ENCODE measurements around the gene FOXN4. TPM values are rescaled to one million over a fixed set of nuclear protein-coding genes. Genes with fewer than 3 reads are reported as not detected.

The FOXN4 gene
- total RNA-seq, 1 donor from 2014 or later: not detected

- TF ChIP-seq CTCF (IDR thresholded peaks at IDR 0.05) (no peak), POLR2AphosphoS5 (IDR thresholded peaks at IDR 0.05; ENCODE audit: insufficient read depth in 1 of 2, low read depth in 1 of 2) (no peak), POLR2A (IDR thresholded peaks at IDR 0.05) (no peak)
- Histone ChIP-seq H3K4me3 (no peak overlapping the region), H3K27me3 (no peaks in the 10 kb centered on the region), H3K27ac (no peak overlapping the region), H3K36me3 (peaks cover 5 to 70% of the 10 kb centered on the region in 2 donors), H3K4me1 (no peaks in the 10 kb centered on the region), H3K9me3 (no peaks in the 10 kb centered on the region)
- intact Hi-C loops (cut with DNase I): no loop called here
- DNase-seq (ENCODE audit: extremely low spot score in 2 of 2): no peak
These were observed 76.4 kb downstream of the FOXN4 start for GRCh38 chr12:109232731-109233130.

DNA sequence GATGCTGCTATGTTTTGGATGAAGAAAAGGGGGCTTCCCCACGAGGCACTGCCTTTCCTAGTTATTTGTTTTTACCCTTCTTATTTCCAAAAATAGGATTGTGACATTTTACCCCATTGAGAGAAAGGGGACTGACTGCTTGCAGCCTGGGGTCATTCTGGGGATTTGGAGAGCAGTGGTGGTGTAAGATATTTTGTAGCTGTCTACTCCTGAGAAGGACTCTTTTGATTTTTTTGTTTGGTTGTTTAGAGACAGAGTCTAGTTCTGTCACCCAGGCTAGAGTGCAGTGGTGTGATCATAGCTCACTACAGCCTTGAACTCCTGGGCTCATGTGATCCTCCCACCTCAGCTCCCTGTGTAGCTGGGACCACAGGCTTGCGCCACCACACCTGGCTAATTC is 78.9 kb downstream of the FOXN4 start:
- Histone ChIP-seq H3K4me1 (no peaks in the 10 kb centered on the region), H3K36me3 (peaks cover 5 to 64% of the 10 kb centered on the region in 2 donors), H3K27me3 (no peaks in the 10 kb centered on the region), H3K27ac (no peak overlapping the region), H3K9me3 (no peaks in the 10 kb centered on the region), H3K4me3 (no peak overlapping the region)
- no peak for DNase-seq (ENCODE audit: extremely low spot score in 2 of 2)
- TF ChIP-seq CTCF (IDR thresholded peaks at IDR 0.05) (no peak), POLR2AphosphoS5 (IDR thresholded peaks at IDR 0.05; ENCODE audit: insufficient read depth in 1 of 2, low read depth in 1 of 2) (no peak), POLR2A (IDR thresholded peaks at IDR 0.05) (no peak)
- intact Hi-C loops (cut with DNase I): no loop called here

GRCh38 chr12:109228664-109229063 is 80.4 kb downstream of the FOXN4 start:
- no peaks in the 10 kb centered on the region for H3K4me1 ChIP-seq
- H3K36me3 ChIP-seq: peaks cover 0 to 65% of the 10 kb centered on the region in 2 donors
- no peak for DNase-seq (ENCODE audit: extremely low spot score in 2 of 2)
- H3K9me3 ChIP-seq: no peaks in the 10 kb centered on the region
- no peaks in the 10 kb centered on the region for H3K27me3 ChIP-seq
- TF ChIP-seq POLR2A (IDR thresholded peaks at IDR 0.05) (no peak), CTCF (IDR thresholded peaks at IDR 0.05) (no peak), POLR2AphosphoS5 (IDR thresholded peaks at IDR 0.05; ENCODE audit: insufficient read depth in 1 of 2, low read depth in 1 of 2) (no peak)
- no peak overlapping the region for H3K27ac ChIP-seq
- intact Hi-C loops (cut with DNase I): no loop called here
- H3K4me3 ChIP-seq: no peak overlapping the region

Other genes starting within 250 kb of the FOXN4 start
- 14.5 TPM for gene ALKBH2, start 215.8 kb downstream of the FOXN4 start, total RNA-seq
- gene UNG, start 211.7 kb downstream of the FOXN4 start, total RNA-seq: 29.2 TPM
- 130 TPM for gene ACACB, start 192.7 kb downstream of the FOXN4 start, total RNA-seq
- gene MYO1H, start 38.6 kb upstream of the FOXN4 start, total RNA-seq: not detected
- 86.2 TPM for gene KCTD10, start 168.0 kb upstream of the FOXN4 start, total RNA-seq
- 32.2 TPM for gene UBE3B, start 168.3 kb upstream of the FOXN4 start, total RNA-seq

All from vagina (tissue), 2 donors.